Suprapubic skin (tissue), 4 donors: ENCODE measurements around the gene CCL22.

Experiments
- EP300 ChIP-seq: sonication (generic); formaldehyde crosslinking; IDR thresholded peaks from one replicate; pipeline ENCODE4 v1.6.1; 2017; ENCODE audit warnings: antibody characterized with exemption
- POLR2A ChIP-seq, 2 donors: fragments of 450-650 bp; IDR thresholded peaks; one replicate each; pipeline ENCODE4 v1.6.1; 2017; ENCODE audit warnings: antibody characterized with exemption in 2 of 2, mild to moderate bottlenecking in 2 of 2, moderate library complexity in 2 of 2
- POLR2AphosphoS5 ChIP-seq, 3 donors: sonication (generic); formaldehyde crosslinking; IDR thresholded peaks; one replicate each; pipeline ENCODE4 v1.6.1; 2017; ENCODE audit warnings: antibody characterized with exemption in 3 of 3
- TF ChIP-seq, protein P1 (sequence below), 2 donors: fragments of 200-600 bp in 1 of 2; fragments of 450-650 bp in 1 of 2; sonication (generic) in 1 of 2; IDR thresholded peaks; one replicate each; pipeline ENCODE4 v1.5.1; 2016 to 2019; ENCODE audit warnings: antibody characterized with exemption in 2 of 2, mild to moderate bottlenecking in 1 of 2, moderate library complexity in 1 of 2

DNA sequence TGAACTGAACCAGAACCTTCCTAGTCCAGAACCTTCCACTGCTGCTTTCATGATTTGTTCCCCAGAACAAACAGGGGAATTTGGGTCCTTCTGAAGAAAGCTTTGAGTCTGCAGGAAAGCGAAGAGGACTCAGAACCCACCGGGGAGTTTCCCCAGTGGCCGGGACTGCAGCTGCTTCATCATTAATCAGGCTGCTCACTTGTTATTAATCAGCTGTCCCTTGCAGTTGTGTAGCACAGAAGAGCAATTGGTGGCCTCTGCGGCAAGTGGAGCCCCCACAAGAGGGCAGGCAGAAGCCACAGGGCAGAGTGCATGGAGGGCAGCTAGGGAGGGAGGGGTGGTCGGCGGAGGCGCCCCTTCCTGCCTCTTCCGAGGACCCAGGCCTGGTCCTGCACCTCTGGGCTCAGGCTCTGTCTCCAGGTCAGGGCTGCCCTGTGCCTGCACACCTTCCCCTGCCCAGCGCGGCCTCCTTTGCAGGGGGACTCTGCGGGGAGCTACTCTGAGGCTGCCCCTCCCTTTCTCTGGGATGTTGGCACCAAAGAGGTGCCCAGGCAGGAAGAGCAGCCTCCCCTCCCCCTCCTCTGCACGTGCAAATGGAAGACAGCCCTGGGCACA, 52.9 kb downstream of the CCL22 start:
- TF ChIP-seq EP300 (no peak), POLR2AphosphoS5 (IDR thresholded peaks at IDR 0.05) (no peak), POLR2A (IDR thresholded peaks at IDR 0.05) (no peak)
- TF ChIP-seq, protein P1, sequence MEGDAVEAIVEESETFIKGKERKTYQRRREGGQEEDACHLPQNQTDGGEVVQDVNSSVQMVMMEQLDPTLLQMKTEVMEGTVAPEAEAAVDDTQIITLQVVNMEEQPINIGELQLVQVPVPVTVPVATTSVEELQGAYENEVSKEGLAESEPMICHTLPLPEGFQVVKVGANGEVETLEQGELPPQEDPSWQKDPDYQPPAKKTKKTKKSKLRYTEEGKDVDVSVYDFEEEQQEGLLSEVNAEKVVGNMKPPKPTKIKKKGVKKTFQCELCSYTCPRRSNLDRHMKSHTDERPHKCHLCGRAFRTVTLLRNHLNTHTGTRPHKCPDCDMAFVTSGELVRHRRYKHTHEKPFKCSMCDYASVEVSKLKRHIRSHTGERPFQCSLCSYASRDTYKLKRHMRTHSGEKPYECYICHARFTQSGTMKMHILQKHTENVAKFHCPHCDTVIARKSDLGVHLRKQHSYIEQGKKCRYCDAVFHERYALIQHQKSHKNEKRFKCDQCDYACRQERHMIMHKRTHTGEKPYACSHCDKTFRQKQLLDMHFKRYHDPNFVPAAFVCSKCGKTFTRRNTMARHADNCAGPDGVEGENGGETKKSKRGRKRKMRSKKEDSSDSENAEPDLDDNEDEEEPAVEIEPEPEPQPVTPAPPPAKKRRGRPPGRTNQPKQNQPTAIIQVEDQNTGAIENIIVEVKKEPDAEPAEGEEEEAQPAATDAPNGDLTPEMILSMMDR (IDR thresholded peaks at IDR 0.05): no peak
